Measurements from ENCODE around the gene TRPV6. TPM values are rescaled to one million over a fixed set of nuclear protein-coding genes. Genes with fewer than 3 reads are reported as not detected.

TRPV6 gene
- total RNA-seq, 2 experiments from 2014 or later: not detected

DNA sequence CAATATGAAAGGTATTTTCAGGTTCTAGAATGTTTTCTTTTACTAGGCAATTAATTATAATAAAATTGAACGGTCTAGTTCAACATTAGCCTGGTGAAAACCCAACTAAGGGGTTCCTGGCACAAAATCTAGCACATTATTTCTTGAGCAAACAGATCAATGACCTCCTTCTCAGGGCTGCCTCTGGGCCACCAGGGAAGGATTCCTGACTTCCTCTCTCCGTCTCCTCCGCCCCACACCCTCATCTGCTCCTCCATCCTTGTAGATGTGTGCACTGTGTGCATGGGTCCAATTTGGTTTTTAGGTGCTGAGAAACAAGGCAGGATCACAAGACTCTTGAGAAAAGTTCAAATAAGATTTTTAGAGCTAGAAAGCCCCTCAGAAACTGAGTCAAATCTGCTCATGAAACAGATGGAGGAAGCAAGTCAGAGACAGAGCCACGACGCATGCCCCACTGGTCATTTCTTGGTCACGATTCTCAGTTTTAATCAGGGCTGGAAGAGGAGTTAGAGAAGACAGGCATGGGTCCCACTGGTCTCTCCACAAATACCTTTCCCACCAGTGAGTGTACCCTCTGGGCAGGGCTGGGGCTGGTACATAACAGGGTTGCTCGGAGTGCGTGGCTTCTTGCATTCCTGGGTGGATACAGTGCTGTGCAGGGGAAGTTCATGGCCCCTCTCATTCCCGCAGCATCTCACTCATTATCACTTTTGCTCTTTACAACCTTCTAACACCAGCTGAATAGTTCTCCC, 3.8 kb downstream of the TRPV6 start:
- intact Hi-C loops (cut with DNase I, micrococcal nuclease): loop anchor here (1.0 to 5.0 kb wide), 4 partner anchors 27 to 344 kb away; partner anchors contain the start of gene EPHB6 (in 1 of the 2)
- no peak overlapping the region for H3K4me3 Mint-ChIP-seq

DNA sequence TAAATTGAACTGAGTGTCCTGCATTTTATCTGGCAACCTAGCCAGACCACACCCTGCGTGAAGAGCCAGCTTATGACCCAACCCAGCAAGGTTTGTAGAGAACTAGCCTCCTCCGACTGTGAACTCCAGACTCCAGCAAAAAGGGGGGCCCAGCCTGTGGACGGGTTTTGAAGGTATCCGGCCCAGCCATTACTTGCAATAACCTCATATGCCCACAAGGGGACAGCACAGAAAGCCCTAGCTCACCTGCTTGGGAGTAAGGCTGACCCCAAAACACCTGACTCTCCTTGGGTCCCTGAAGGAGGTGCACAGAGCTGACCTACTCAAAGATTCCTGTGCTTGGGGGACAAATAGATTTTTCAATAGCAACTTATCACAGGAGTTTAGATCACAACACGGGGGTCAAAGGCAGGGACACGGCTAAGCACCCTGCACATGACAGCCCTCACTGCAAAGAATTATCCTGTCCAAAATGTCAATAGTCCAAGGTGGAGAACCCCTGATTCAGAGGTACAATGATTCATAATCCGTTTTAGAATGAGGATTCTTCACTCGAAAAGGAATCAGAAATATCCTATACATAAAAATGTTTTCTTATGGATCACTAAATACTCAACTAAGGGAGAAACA, 4.6 kb downstream of the TRPV6 start:
- H3K9me3 Mint-ChIP-seq (ENCODE audit: low read depth): no peaks in the 10 kb centered on the region
- intact Hi-C loops (cut with DNase I, micrococcal nuclease): loop anchor here (1.0 to 5.0 kb wide), 4 partner anchors 26 to 344 kb away; partner anchors contain the start of gene EPHB6 (in 1 of the 2)
- POLR2A ChIA-PET: no interaction called here
- ATAC-seq: peak; percentile 88
- H3K36me3 Mint-ChIP-seq (ENCODE audit: low read depth): no peaks in the 10 kb centered on the region
- no peak overlapping the region for H3K4me3 Mint-ChIP-seq
- DNase-seq: peak; percentile 67
- H3K27ac Mint-ChIP-seq: no peak overlapping the region
- CTCF ChIA-PET: interaction anchor here (0.6 to 3.5 kb wide), 27 partner anchors 8 to 905 kb away, joined by 3 to 31 read pairs (median 4); partner anchors contain the start of gene EPHB6
- no peaks in the 10 kb centered on the region for H3K4me1 Mint-ChIP-seq
- peaks cover 4% of the 10 kb centered on the region for H3K27me3 Mint-ChIP-seq

More for the DNA sequence above, 3.8 kb downstream of the TRPV6 start:
- H3K9me3 Mint-ChIP-seq (ENCODE audit: low read depth): no peaks in the 10 kb centered on the region
- no peak for DNase-seq
- ATAC-seq: no peak
- H3K27ac Mint-ChIP-seq: no peak overlapping the region
- CTCF ChIA-PET: interaction anchor here (0.6 to 3.5 kb wide), 22 partner anchors 9 to 653 kb away, joined by 3 to 31 read pairs (median 3); no protein-coding TSS in a partner anchor
- POLR2A ChIA-PET: no interaction called here
- no peaks in the 10 kb centered on the region for H3K4me1 Mint-ChIP-seq
- no peaks in the 10 kb centered on the region for H3K36me3 Mint-ChIP-seq (ENCODE audit: low read depth)
- H3K27me3 Mint-ChIP-seq: peaks cover 4% of the 10 kb centered on the region

DNA sequence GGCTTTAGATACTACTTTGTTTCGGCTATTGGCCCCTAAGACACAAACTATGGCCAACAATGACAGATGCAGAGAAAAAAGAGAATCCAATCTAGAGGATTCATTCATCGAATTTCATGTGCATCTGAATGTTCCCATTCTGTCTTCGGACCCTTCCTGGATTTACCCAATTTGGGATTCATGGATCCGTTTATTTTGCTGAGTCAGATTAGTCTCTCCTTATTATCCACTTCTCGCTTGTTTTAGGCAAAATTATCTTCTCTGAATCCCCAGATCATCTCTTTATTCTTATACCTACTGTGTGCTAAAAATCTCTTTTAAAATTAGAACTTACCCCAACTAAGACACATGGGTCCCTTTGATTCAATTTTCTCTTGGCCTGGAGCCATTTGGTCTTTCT, 6.5 kb downstream of the TRPV6 start:
- intact Hi-C loops (cut with DNase I, micrococcal nuclease): no loop called here
- ChIA-PET POLR2A (no interaction called here), CTCF (interaction anchor here (0.6 to 3.5 kb wide), 11 partner anchors 10 to 504 kb away, joined by 3 to 31 read pairs (median 4); partner anchors contain the start of genes EPHB6 and LLCFC1)
- Mint-ChIP-seq H3K27ac (no peak overlapping the region), H3K27me3 (peaks cover 4% of the 10 kb centered on the region), H3K36me3 (ENCODE audit: low read depth) (no peaks in the 10 kb centered on the region), H3K4me3 (no peak overlapping the region), H3K9me3 (ENCODE audit: low read depth) (no peaks in the 10 kb centered on the region), H3K4me1 (no peaks in the 10 kb centered on the region)
- ATAC-seq (no peak), DNase-seq (no peak)

DNA sequence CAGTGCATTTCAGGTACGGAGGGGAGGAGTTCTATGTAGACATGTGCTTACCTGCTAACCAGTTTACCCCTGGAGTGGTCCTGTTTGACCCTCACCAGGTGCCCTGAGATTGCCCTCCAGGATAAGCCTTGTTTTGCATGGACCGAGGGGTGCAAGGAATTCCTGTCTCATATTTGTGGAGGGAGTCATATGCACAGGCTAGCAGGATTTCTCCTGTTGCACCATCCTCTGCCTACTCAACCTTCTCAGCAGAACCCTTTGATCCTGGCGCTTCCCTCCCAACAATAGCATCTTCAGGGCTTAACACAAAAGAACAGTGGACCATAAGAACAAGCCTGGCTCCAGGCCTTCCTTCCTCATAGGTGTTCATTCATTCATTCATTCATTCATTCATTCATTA, 7.2 kb downstream of the TRPV6 start:
- H3K27me3 Mint-ChIP-seq: peaks cover 4% of the 10 kb centered on the region
- CTCF ChIA-PET: interaction anchor here (0.6 to 3.5 kb wide), 4 partner anchors 65 to 503 kb away, joined by 3 to 31 read pairs (median 4); no protein-coding TSS in a partner anchor
- no peak overlapping the region for H3K27ac Mint-ChIP-seq

DNA sequence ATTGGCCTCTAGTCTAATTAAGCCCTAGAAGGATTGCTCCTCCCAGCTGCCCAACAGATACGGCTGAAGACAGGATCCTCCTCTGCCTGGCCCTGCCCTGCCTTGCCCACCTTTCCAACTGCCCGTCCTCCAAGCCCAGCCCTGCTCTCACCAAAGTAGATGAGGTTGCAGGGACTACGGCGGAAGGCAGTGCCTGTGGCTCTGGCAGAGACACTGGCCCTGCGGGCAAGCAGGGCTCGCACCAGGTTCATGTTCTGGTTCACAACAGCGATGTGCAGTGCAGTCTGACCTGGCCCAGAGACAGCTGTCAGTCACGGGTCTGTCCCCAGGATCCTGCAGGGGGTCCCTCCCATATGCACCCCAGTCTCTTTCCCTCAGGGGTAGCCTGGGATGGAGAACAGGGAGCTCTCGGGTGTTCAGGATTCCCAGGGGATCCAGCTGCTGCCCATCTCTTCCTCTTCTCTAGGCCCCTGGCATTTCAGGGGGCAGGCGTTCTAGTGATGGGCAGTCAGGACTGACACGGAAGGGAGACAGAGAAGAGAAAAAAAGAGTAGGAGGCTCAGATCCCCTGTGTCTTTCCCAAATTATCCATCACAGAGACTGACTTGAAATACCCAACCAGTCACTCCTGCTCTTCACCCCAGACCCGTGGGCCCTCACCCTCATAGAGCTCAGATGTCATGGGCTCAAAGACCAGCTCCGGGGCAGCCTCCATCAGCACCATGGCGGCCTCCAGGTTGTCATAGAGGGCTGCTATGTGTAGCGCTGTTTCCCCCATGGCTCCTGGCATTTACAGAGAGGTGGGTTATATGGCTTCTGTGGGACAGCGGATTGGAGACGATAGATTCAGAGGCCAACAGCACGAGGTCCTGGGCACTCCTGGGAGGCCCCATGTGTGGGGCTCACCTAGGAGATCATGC, 8.3 kb downstream of the TRPV6 start:
- Mint-ChIP-seq H3K27me3 (peaks cover 4% of the 10 kb centered on the region), H3K36me3 (ENCODE audit: low read depth) (no peaks in the 10 kb centered on the region), H3K4me1 (no peaks in the 10 kb centered on the region), H3K4me3 (no peak overlapping the region), H3K27ac (no peak overlapping the region), H3K9me3 (ENCODE audit: low read depth) (no peaks in the 10 kb centered on the region)
- ATAC-seq (no peak), DNase-seq (no peak)
- POLR2A ChIA-PET: interaction anchor here (0.7 kb wide), 1 partner anchor 108 kb away, joined by 3 read pairs; no protein-coding TSS in a partner anchor
- CTCF ChIA-PET: interaction anchor here (0.5 to 0.7 kb wide), 3 partner anchors 16 to 520 kb away, joined by 3 read pairs; no protein-coding TSS in a partner anchor
- intact Hi-C loops (cut with DNase I, micrococcal nuclease): loop anchor here in 1 of 2 experiments (1.0 kb wide), 1 partner anchor 10 kb away; no protein-coding TSS in a partner anchor

More for the DNA sequence above, 7.2 kb downstream of the TRPV6 start:
- Mint-ChIP-seq H3K4me3 (no peak overlapping the region), H3K4me1 (no peaks in the 10 kb centered on the region), H3K36me3 (ENCODE audit: low read depth) (no peaks in the 10 kb centered on the region), H3K9me3 (ENCODE audit: low read depth) (no peaks in the 10 kb centered on the region)
- ATAC-seq (no peak), DNase-seq (no peak)
- intact Hi-C loops (cut with DNase I, micrococcal nuclease): no loop called here
- POLR2A ChIA-PET: no interaction called here

DNA sequence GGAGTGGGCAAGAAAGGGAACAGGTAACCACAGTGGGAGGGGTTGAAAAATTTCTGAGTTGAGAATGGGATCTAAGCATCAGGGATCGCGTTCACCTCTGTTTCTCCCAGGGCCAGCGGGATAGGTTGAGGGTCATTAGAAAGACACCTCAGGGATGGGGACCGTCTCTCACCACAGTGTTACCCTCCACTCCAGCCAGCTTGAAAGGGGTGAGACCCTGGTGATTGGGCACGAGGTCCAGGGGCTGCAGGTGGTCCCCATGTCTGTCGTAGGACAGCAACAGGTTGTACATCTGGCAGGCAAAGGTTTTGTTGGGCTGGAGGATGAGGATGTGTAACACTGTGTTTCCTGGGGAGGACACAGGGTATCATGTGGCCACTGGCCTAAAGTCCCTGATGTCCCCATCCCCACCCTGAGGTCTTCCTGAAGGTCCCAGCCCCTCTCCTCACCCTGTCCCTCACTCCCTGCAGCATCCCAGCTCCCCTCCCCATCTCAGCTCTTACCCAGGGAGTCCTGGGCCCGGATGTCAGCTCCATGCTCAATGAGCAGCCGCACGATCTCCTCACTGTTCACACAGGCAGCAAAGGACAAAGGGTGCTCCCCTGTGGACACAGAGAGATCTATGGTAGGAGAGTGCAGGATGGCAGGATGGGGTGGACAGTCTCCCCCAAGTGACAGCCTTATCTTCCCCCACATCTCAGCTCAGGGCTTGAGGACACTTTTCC, 9.1 kb downstream of the TRPV6 start:
- Mint-ChIP-seq H3K27me3 (peaks cover 4% of the 10 kb centered on the region), H3K36me3 (ENCODE audit: low read depth) (no peaks in the 10 kb centered on the region), H3K4me3 (no peak overlapping the region), H3K4me1 (no peaks in the 10 kb centered on the region), H3K9me3 (ENCODE audit: low read depth) (no peaks in the 10 kb centered on the region), H3K27ac (no peak overlapping the region)
- DNase-seq (no peak), ATAC-seq (no peak)
- intact Hi-C loops (cut with DNase I, micrococcal nuclease): loop anchor here in 1 of 2 experiments (1.0 kb wide), 1 partner anchor 11 kb away; no protein-coding TSS in a partner anchor
- POLR2A ChIA-PET: interaction anchor here (0.7 kb wide), 1 partner anchor 109 kb away, joined by 3 read pairs; no protein-coding TSS in a partner anchor
- CTCF ChIA-PET: interaction anchor here (0.6 kb wide), 1 partner anchor 519 kb away, joined by 3 read pairs; no protein-coding TSS in a partner anchor

DNA sequence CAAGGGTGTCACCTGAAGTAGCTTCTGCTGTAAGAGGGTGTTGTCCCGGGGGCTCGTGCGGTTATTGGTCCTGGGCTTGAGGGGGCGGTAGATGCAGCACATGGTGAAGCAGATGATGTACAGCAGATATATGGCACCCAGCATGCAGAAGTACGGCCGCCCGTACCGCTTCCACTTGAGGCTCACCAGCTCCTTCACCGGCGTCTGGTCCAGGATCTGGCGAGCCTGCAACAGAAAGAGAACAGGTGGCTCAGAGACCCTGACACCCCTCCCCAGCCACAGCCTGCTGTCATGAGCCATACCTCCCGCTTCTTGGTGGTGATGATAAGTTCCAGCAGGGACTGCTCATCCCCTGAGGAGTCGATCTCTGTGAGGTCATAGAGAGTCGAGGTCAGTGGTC, 10.1 kb downstream of the TRPV6 start:
- H3K36me3 Mint-ChIP-seq (ENCODE audit: low read depth): no peaks in the 10 kb centered on the region
- no peaks in the 10 kb centered on the region for H3K4me1 Mint-ChIP-seq
- POLR2A ChIA-PET: interaction anchor here (0.6 kb wide), 1 partner anchor 36 kb away, joined by 4 read pairs; no protein-coding TSS in a partner anchor
- peaks cover 4% of the 10 kb centered on the region for H3K27me3 Mint-ChIP-seq
- CTCF ChIA-PET: interaction anchor here (4.0 to 4.3 kb wide), 2 partner anchors 17 to 127 kb away, joined by 25 to 42 read pairs; no protein-coding TSS in a partner anchor
- no peak overlapping the region for H3K4me3 Mint-ChIP-seq
- ATAC-seq (no peak), DNase-seq (no peak)
- intact Hi-C loops (cut with DNase I, micrococcal nuclease): no loop called here
- H3K27ac Mint-ChIP-seq: no peak overlapping the region
- H3K9me3 Mint-ChIP-seq (ENCODE audit: low read depth): no peaks in the 10 kb centered on the region

DNA sequence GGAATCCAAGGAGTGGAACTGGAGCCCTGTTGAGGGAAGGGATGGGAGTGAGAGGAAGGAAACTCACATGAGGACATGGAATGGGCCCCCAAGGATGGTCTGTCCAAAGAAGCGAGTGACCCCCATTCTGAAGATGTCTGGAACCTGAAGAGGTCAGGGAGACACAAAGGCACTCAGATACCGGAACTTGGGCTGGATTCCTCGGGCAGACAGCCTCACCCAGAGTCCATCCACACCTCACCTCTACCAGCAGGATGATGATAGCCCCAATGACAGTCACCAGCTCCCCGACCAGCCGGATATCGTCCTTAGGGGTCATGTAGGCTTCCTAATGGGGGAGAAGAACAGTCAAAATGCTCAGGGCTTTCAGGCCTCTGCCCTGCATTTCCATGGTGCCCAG, 10.7 kb downstream of the TRPV6 start:
- intact Hi-C loops (cut with DNase I, micrococcal nuclease): no loop called here

DNA sequence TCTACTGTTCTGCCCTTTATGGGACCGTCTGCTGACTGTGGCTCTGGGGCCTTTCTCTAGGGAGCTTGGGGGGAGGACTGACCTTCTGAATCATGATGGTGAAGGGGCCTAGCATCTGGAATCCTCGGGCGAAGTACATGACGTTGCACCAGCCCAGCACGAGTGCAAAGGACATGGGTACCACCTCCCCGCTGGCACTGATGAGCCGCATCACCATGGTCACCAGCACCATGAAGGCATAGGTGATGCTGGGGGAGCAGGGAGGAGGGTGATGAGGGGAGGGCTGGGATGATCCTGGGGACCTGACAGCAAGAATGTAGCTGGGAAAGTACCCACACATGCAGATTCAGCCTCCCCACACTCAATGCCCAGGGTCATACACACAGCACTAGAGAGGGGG, 11.1 kb downstream of the TRPV6 start:
- DNase-seq (no peak), ATAC-seq (no peak)
- Mint-ChIP-seq H3K36me3 (ENCODE audit: low read depth) (peaks cover 6% of the 10 kb centered on the region), H3K9me3 (ENCODE audit: low read depth) (no peaks in the 10 kb centered on the region), H3K4me3 (no peak overlapping the region), H3K27ac (no peak overlapping the region), H3K4me1 (no peaks in the 10 kb centered on the region), H3K27me3 (no peaks in the 10 kb centered on the region)
- intact Hi-C loops (cut with DNase I, micrococcal nuclease): no loop called here
- POLR2A ChIA-PET: interaction anchor here (0.6 kb wide), 1 partner anchor 237 kb away, joined by 4 read pairs; no protein-coding TSS in a partner anchor
- CTCF ChIA-PET: interaction anchor here (0.9 to 4.3 kb wide), 4 partner anchors 16 to 416 kb away, joined by 3 to 42 read pairs (median 14); no protein-coding TSS in a partner anchor

More for the DNA sequence above, 10.7 kb downstream of the TRPV6 start:
- no peak for ATAC-seq
- H3K4me3 Mint-ChIP-seq: no peak overlapping the region
- no peak overlapping the region for H3K27ac Mint-ChIP-seq
- peaks cover 2% of the 10 kb centered on the region for H3K36me3 Mint-ChIP-seq (ENCODE audit: low read depth)
- H3K4me1 Mint-ChIP-seq: no peaks in the 10 kb centered on the region
- POLR2A ChIA-PET: interaction anchor here (0.6 kb wide), 1 partner anchor 35 kb away, joined by 4 read pairs; no protein-coding TSS in a partner anchor
- CTCF ChIA-PET: interaction anchor here (4.0 to 4.3 kb wide), 2 partner anchors 16 to 128 kb away, joined by 25 to 42 read pairs; no protein-coding TSS in a partner anchor
- no peak for DNase-seq
- no peaks in the 10 kb centered on the region for H3K27me3 Mint-ChIP-seq
- no peaks in the 10 kb centered on the region for H3K9me3 Mint-ChIP-seq (ENCODE audit: low read depth)

DNA sequence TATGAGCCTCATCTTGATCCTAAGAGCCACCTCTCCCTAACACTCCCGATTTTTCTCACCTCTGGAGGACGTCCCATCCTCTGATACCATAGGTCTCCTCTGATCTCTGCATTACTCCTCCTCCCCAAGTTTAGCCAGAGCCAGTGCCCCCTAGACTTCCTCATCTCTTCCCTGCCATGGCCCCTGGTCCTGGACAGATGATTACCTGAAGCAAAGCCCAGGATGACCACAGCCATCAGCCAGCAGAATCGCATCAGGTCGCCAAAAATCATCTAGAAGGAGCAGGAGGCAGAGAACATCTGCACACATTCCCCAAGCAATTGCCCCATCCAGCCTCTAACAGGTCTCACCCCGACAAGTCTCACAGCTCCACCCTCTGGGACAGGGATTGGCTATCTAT, 11.7 kb downstream of the TRPV6 start:
- ATAC-seq (no peak), DNase-seq (no peak)
- intact Hi-C loops (cut with DNase I, micrococcal nuclease): loop anchor here in 1 of 2 experiments (2.0 kb wide), 1 partner anchor 341 kb away; no protein-coding TSS in a partner anchor
- POLR2A ChIA-PET: interaction anchor here (0.6 kb wide), 1 partner anchor 237 kb away, joined by 4 read pairs; no protein-coding TSS in a partner anchor
- Mint-ChIP-seq H3K36me3 (ENCODE audit: low read depth) (peaks cover 7% of the 10 kb centered on the region), H3K4me1 (no peaks in the 10 kb centered on the region), H3K27ac (no peak overlapping the region), H3K4me3 (no peak overlapping the region), H3K27me3 (no peaks in the 10 kb centered on the region), H3K9me3 (ENCODE audit: low read depth) (no peaks in the 10 kb centered on the region)
- CTCF ChIA-PET: interaction anchor here (0.5 to 4.3 kb wide), 20 partner anchors 8 to 1263 kb away, joined by 3 to 42 read pairs (median 6); partner anchors contain the start of gene EPHB6
